BE2C (cell line): ENCODE results near the gene RHOD.

ENCODE experiments used
- DNase-seq: peaks from one replicate; pipeline ENCODE4 v3.0.0-alpha.2; 2020
- H3K27me3 ChIP-seq: fragments of 250-450 bp; sonication (Bioruptor Pico); 2 replicates; pipeline ENCODE4 v1.5.1; 2020; ENCODE audit warnings: mild to moderate bottlenecking
- H3K36me3 ChIP-seq: fragments of 250-450 bp; sonication (Bioruptor Pico); 2 replicates; pipeline ENCODE4 v1.5.1; 2020; ENCODE audit warnings: mild to moderate bottlenecking
- H3K4me1 ChIP-seq: fragments of 250-450 bp; sonication (Bioruptor Pico); 2 replicates; pipeline ENCODE4 v1.5.1; 2020
- H3K4me3 ChIP-seq: 2 replicates; pipeline ENCODE4 v1.5.1; 2011; ENCODE audit warnings: low read depth, low read length
- H3K9me3 ChIP-seq: fragments of 250-450 bp; sonication (Bioruptor Pico); 2 replicates; pipeline ENCODE4 v1.5.1; 2020
- TF ChIP-seq, protein P1 (sequence below): IDR thresholded peaks from 2 replicates; pipeline ENCODE4 v1.5.1; 2012; ENCODE audit warnings: mild to moderate bottlenecking, low read depth, low read length

Gene RHOD

DNA sequence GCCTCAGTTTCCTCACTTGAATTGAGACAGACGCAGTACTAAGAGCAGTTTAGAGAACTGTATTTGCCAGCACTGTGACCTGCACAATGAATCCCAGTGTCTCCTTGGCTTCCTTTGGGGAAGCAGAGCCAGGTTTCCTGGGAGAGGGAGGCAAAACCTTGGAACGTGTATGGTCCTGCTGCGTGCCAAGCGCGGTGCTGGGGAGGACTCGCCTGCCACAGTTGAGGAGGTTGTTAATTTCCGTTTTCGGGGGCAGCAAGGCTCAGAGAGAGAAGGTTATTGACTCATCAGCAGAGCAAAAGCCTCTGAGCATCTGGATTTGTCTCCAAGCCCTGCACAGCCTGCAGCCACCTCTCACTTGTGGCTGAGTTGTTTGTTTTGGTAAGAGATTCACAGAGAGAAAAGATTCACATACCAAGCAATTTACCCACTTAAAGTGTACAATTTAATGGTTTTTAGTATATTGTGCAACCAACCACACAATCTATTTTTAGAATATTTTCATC is 22.9 kb upstream of the RHOD start:
- Histone ChIP-seq H3K27me3 (no peaks in the 10 kb centered on the region), H3K9me3 (no peaks in the 10 kb centered on the region), H3K36me3 (no peaks in the 10 kb centered on the region), H3K4me3 (no peak overlapping the region), H3K4me1 (no peaks in the 10 kb centered on the region)
- TF ChIP-seq, protein P1, sequence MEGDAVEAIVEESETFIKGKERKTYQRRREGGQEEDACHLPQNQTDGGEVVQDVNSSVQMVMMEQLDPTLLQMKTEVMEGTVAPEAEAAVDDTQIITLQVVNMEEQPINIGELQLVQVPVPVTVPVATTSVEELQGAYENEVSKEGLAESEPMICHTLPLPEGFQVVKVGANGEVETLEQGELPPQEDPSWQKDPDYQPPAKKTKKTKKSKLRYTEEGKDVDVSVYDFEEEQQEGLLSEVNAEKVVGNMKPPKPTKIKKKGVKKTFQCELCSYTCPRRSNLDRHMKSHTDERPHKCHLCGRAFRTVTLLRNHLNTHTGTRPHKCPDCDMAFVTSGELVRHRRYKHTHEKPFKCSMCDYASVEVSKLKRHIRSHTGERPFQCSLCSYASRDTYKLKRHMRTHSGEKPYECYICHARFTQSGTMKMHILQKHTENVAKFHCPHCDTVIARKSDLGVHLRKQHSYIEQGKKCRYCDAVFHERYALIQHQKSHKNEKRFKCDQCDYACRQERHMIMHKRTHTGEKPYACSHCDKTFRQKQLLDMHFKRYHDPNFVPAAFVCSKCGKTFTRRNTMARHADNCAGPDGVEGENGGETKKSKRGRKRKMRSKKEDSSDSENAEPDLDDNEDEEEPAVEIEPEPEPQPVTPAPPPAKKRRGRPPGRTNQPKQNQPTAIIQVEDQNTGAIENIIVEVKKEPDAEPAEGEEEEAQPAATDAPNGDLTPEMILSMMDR: no peak
- no peak for DNase-seq

DNA sequence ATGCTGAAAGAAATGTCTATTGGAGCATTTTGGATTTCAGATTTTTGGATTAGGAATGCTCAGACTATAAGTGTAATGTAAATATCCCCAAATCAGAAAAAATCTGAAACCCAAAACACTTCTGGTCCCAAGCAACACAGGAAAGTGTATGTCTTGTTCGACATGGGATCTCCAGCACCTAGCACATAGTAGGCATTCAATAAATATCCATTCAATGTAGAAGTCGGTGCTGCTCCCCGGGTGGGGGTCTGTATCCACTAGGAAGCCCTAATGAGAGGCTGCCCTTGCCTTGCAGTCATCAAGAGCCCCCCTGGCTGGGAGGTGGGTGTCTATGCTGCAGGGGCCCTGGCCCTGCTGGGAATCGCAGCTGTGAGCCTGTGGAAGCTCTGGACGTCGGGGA is 22.3 kb upstream of the RHOD start:
- DNase-seq: no peak
- TF ChIP-seq, protein P1: no peak
- H3K9me3 ChIP-seq: no peaks in the 10 kb centered on the region
- no peaks in the 10 kb centered on the region for H3K36me3 ChIP-seq
- H3K4me1 ChIP-seq: no peaks in the 10 kb centered on the region
- no peaks in the 10 kb centered on the region for H3K27me3 ChIP-seq
- no peak overlapping the region for H3K4me3 ChIP-seq

- TF ChIP-seq, protein P1: no peak
- no peak for DNase-seq
- H3K4me3 ChIP-seq: no peak overlapping the region
Measured at GRCh38 chr11:67040147-67040546, 16.5 kb upstream of the RHOD start.

GRCh38 chr11:67041602-67042001 is 15.0 kb upstream of the RHOD start:
- Histone ChIP-seq H3K4me3 (no peak overlapping the region), H3K4me1 (no peaks in the 10 kb centered on the region), H3K36me3 (no peaks in the 10 kb centered on the region), H3K27me3 (no peaks in the 10 kb centered on the region), H3K9me3 (no peaks in the 10 kb centered on the region)
- DNase-seq: no peak
- TF ChIP-seq, protein P1: no peak

More at GRCh38 chr11:67040147-67040546, 16.5 kb upstream of the RHOD start:
- no peaks in the 10 kb centered on the region for H3K27me3 ChIP-seq
- H3K9me3 ChIP-seq: no peaks in the 10 kb centered on the region
- H3K36me3 ChIP-seq: no peaks in the 10 kb centered on the region
- no peaks in the 10 kb centered on the region for H3K4me1 ChIP-seq

- no peak for DNase-seq
Measured at GRCh38 chr11:67043572-67044349, 12.9 kb upstream of the RHOD start.

DNA sequence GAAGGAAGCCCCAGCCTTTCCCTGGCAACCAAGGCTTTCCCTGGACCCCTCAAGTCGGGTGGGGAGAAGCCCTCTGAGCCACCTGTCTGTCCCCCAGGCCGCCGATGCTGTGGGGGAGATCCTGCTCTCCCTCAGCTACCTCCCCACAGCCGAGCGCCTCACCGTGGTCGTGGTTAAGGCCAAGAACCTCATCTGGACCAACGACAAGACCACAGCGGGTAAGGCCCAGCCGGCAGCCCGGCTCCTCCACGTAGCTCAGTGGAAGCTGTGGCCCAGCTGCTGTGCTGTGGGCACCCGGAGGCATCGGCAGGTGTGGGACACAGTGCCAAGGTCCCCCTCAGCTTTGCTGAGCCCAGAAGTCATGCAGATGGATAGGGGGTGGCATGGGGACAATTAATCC is 12.2 kb upstream of the RHOD start:
- no peak overlapping the region for H3K4me3 ChIP-seq
- TF ChIP-seq, protein P1: no peak
- H3K36me3 ChIP-seq: no peaks in the 10 kb centered on the region
- no peaks in the 10 kb centered on the region for H3K4me1 ChIP-seq
- H3K27me3 ChIP-seq: no peaks in the 10 kb centered on the region
- H3K9me3 ChIP-seq: no peaks in the 10 kb centered on the region
- no peak for DNase-seq

More at GRCh38 chr11:67043572-67044349, 12.9 kb upstream of the RHOD start:
- Histone ChIP-seq H3K9me3 (no peaks in the 10 kb centered on the region), H3K4me1 (no peaks in the 10 kb centered on the region), H3K36me3 (no peaks in the 10 kb centered on the region), H3K27me3 (no peaks in the 10 kb centered on the region), H3K4me3 (no peak overlapping the region)
- TF ChIP-seq, protein P1: no peak
